Erythroblast (primary cell): ENCODE data around the gene GJA5.

Experiments
- GATA1 ChIP-seq: IDR thresholded peaks from 2 replicates; pipeline ENCODE4 v1.6.1; 2011; ENCODE audit warnings: low read depth, mild to moderate bottlenecking, control low read depth, low read length, moderate library complexity
- POLR2A ChIP-seq: IDR thresholded peaks from 2 replicates; pipeline ENCODE4 v1.6.1; 2011; ENCODE audit warnings: mild to moderate bottlenecking, low read length

DNA sequence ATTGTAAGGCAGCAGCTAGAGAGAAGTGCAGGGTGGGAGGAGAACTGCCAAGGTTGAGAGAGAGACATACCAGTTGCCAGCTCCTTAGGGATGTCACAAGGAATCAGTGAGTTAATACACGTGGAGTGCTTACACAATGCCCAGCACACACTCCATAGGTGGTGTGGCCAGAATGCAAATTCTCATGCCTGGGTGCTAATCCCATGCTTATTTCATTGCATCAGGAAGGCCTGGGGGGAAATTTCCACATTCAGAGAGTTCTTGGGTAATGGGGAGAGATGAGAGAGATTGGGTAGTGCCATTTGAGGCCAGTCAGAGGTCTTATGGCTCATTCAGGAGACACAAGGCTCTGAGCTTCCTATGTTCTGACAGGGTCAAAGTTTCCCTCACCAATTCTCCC is 38.7 kb downstream of the GJA5 start:
- TF ChIP-seq POLR2A = no peak
- no peak for TF ChIP-seq GATA1
